ENCODE data around the gene C1GALT1. TPM values are rescaled to one million over a fixed set of nuclear protein-coding genes. Genes with fewer than 3 reads are reported as not detected.

Gene C1GALT1
- total RNA-seq, 1 experiment from 2014 or later: 27.2 TPM

DNA sequence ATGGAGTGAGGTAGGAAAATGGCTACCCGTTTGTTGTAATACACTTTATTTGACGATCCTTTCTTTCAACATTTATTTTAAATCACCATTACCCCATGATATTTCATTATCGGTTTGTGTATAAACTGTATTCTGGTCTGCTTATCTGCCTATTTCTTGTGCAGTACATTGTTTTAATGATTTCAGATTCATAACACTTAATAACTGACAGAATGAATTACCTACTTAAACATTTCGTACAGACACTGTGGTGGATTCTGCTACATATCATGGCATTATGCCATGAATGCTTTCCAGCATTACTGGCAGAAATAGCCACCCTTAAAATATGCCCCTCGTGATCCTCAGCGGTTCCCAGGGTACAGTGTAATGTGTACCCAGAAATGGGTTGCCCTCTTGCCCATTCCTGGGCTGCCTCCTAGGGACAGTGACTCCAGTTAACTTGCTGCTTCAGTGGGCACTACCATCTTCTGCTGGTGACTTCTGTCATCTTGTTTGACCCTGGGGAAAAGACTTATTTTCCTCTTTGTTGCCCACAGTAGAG, 74.5 kb downstream of the C1GALT1 start:
- TF ChIP-seq, protein P1, sequence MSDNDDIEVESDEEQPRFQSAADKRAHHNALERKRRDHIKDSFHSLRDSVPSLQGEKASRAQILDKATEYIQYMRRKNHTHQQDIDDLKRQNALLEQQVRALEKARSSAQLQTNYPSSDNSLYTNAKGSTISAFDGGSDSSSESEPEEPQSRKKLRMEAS (IDR thresholded peaks at IDR 0.05): no peak
- TF ChIP-seq EZH2 (IDR thresholded peaks at IDR 0.05) (no peak), JUND (IDR thresholded peaks at IDR 0.05) (no peak), CEBPB (IDR thresholded peaks at IDR 0.05; ENCODE audit: low read depth) (no peak), EGR1 (IDR thresholded peaks at IDR 0.05; ENCODE audit: low read depth) (no peak), ZFX (IDR thresholded peaks at IDR 0.05) (no peak), RAD21 (IDR thresholded peaks at IDR 0.05; ENCODE audit: low read depth) (no peak), ZNF274 (IDR thresholded peaks at IDR 0.05; ENCODE audit: low read depth, low read length) (no peak), TCF7L2 (IDR thresholded peaks at IDR 0.05; ENCODE audit: borderline replicate concordance, extremely low read depth, insufficient read depth, insufficient read length) (no peak), EZH2phosphoT487 (IDR thresholded peaks at IDR 0.05; ENCODE audit: borderline replicate concordance) (no peak)
- TF ChIP-seq, protein P2, sequence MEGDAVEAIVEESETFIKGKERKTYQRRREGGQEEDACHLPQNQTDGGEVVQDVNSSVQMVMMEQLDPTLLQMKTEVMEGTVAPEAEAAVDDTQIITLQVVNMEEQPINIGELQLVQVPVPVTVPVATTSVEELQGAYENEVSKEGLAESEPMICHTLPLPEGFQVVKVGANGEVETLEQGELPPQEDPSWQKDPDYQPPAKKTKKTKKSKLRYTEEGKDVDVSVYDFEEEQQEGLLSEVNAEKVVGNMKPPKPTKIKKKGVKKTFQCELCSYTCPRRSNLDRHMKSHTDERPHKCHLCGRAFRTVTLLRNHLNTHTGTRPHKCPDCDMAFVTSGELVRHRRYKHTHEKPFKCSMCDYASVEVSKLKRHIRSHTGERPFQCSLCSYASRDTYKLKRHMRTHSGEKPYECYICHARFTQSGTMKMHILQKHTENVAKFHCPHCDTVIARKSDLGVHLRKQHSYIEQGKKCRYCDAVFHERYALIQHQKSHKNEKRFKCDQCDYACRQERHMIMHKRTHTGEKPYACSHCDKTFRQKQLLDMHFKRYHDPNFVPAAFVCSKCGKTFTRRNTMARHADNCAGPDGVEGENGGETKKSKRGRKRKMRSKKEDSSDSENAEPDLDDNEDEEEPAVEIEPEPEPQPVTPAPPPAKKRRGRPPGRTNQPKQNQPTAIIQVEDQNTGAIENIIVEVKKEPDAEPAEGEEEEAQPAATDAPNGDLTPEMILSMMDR (IDR thresholded peaks at IDR 0.05 in 2 of 3, conservative IDR thresholded peaks at IDR 0.05 in 1 of 3; ENCODE audit: borderline replicate concordance in 1 of 3, insufficient read depth in 1 of 3, low read depth in 2 of 3, low read length in 2 of 3): no peak
- TF ChIP-seq, protein P3, sequence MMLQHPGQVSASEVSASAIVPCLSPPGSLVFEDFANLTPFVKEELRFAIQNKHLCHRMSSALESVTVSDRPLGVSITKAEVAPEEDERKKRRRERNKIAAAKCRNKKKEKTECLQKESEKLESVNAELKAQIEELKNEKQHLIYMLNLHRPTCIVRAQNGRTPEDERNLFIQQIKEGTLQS (IDR thresholded peaks at IDR 0.05): no peak
- TF ChIP-seq, protein P4, sequence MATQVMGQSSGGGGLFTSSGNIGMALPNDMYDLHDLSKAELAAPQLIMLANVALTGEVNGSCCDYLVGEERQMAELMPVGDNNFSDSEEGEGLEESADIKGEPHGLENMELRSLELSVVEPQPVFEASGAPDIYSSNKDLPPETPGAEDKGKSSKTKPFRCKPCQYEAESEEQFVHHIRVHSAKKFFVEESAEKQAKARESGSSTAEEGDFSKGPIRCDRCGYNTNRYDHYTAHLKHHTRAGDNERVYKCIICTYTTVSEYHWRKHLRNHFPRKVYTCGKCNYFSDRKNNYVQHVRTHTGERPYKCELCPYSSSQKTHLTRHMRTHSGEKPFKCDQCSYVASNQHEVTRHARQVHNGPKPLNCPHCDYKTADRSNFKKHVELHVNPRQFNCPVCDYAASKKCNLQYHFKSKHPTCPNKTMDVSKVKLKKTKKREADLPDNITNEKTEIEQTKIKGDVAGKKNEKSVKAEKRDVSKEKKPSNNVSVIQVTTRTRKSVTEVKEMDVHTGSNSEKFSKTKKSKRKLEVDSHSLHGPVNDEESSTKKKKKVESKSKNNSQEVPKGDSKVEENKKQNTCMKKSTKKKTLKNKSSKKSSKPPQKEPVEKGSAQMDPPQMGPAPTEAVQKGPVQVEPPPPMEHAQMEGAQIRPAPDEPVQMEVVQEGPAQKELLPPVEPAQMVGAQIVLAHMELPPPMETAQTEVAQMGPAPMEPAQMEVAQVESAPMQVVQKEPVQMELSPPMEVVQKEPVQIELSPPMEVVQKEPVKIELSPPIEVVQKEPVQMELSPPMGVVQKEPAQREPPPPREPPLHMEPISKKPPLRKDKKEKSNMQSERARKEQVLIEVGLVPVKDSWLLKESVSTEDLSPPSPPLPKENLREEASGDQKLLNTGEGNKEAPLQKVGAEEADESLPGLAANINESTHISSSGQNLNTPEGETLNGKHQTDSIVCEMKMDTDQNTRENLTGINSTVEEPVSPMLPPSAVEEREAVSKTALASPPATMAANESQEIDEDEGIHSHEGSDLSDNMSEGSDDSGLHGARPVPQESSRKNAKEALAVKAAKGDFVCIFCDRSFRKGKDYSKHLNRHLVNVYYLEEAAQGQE (IDR thresholded peaks at IDR 0.05; ENCODE audit: low read depth): no peak
- H3K36me3 ChIP-seq (ENCODE audit: control insufficient read depth in 1 of 2, insufficient read depth in 2 of 2, low read length in 2 of 2): no peaks in the 10 kb centered on the region
- no peak for DNase-seq (ENCODE audit: low read depth, low spot score)
- no peaks in the 10 kb centered on the region for H3K4me1 ChIP-seq (ENCODE audit: control insufficient read depth in 1 of 2, insufficient read depth in 2 of 2, low read length in 2 of 2)
- intact Hi-C loops (cut with micrococcal nuclease): no loop called here
- H3K9ac ChIP-seq (ENCODE audit: low read length): no peak overlapping the region
- no peak overlapping the region for H2AFZ ChIP-seq (ENCODE audit: low read depth, low read length, poor library complexity, severe bottlenecking)
- ChIA-PET CTCF (no interaction called here), POLR2A (no interaction called here), RAD21 (ENCODE audit: low non-redundant PET in 1 of 2, low total read pairs in 2 of 2, uncharacterized antibody in 2 of 2, unreplicated experiment in 2 of 2) (no interaction called here)
- H3K79me2 ChIP-seq (ENCODE audit: insufficient read depth, low read length): no peaks in the 10 kb centered on the region
- ATAC-seq: no peak
- H4K20me1 ChIP-seq (ENCODE audit: insufficient read depth): no peaks in the 10 kb centered on the region
- H3K4me3 ChIP-seq (replicated peaks in 1 of 2; ENCODE audit: low read depth in 1 of 2, low read length in 2 of 2): no peak overlapping the region
- no peak overlapping the region for H3K4me2 ChIP-seq (ENCODE audit: low read length)
- H3K27ac ChIP-seq (ENCODE audit: low read depth, low read length): no peak overlapping the region
- H3K9me2 ChIP-seq (ENCODE audit: insufficient read depth): no peaks in the 10 kb centered on the region
- H3K9me3 ChIP-seq (ENCODE audit: control insufficient read depth in 1 of 2, insufficient read depth in 1 of 2, low read depth in 1 of 2, low read length in 2 of 2): no peaks in the 10 kb centered on the region
- no TSS peak for BruUV-seq (replicated peaks)
- H3K27me3 ChIP-seq (ENCODE audit: insufficient read depth, low read length): no peaks in the 10 kb centered on the region

Measured in HCT116 (cell line).